GM19240 (cell line): ENCODE data around the gene GTF2IRD1.
"Not testable (repeated sequence)": the region's sequence is repeated elsewhere in the genome, so short reads cannot be mapped to it uniquely, and the experiment has no call there.

Experiments used
- DNase-seq: peaks from one replicate; pipeline ENCODE4 v3.0.0; 2011; ENCODE audit warnings: low spot score; ENCODE audit not compliant: insufficient read length

Gene GTF2IRD1

GRCh38 chr7:74429153-74429747 lies 24.5 kb upstream of the GTF2IRD1 start:
- no peak for DNase-seq

- DNase-seq: not testable (repeated sequence)
Observed at GRCh38 chr7:74430409-74430808, 23.3 kb upstream of the GTF2IRD1 start.

GRCh38 chr7:74430961-74431466 lies 22.7 kb upstream of the GTF2IRD1 start:
- no peak for DNase-seq

- not testable (repeated sequence) for DNase-seq
Observed at GRCh38 chr7:74437291-74437571, 16.5 kb upstream of the GTF2IRD1 start.

GRCh38 chr7:74438327-74438726 lies 15.4 kb upstream of the GTF2IRD1 start:
- no peak for DNase-seq

GRCh38 chr7:74439541-74439940 lies 14.2 kb upstream of the GTF2IRD1 start:
- DNase-seq: no peak

- DNase-seq: not testable (repeated sequence)
Observed at GRCh38 chr7:74440143-74440542, 13.6 kb upstream of the GTF2IRD1 start.

- DNase-seq: no peak
Observed at GRCh38 chr7:74441801-74442200, 11.9 kb upstream of the GTF2IRD1 start.

- no peak for DNase-seq
Observed at GRCh38 chr7:74443543-74444247, 10.0 kb upstream of the GTF2IRD1 start.

GRCh38 chr7:74449144-74449543 lies 4.6 kb upstream of the GTF2IRD1 start:
- no peak for DNase-seq

GRCh38 chr7:74449809-74450397 lies 3.8 kb upstream of the GTF2IRD1 start:
- peak; percentile 87 for DNase-seq

- no peak for DNase-seq
Observed at GRCh38 chr7:74452748-74453321, 871 bp upstream of the GTF2IRD1 start.

GRCh38 chr7:74454021-74454924 lies 567 bp downstream of the GTF2IRD1 start:
- DNase-seq: no peak

GRCh38 chr7:74454925-74455288 lies 1.2 kb downstream of the GTF2IRD1 start:
- no peak for DNase-seq

GRCh38 chr7:74455291-74455804 lies 1.6 kb downstream of the GTF2IRD1 start:
- no peak for DNase-seq

- no peak for DNase-seq
Observed at GRCh38 chr7:74455928-74456327, 2.2 kb downstream of the GTF2IRD1 start.

GRCh38 chr7:74457007-74457406 lies 3.3 kb downstream of the GTF2IRD1 start:
- DNase-seq: no peak

- DNase-seq: no peak
Observed at GRCh38 chr7:74461970-74462706, 8.4 kb downstream of the GTF2IRD1 start.

- DNase-seq: no peak
Observed at GRCh38 chr7:74462707-74463100, 9.0 kb downstream of the GTF2IRD1 start.
